HCT116 (cell line): ENCODE measurements around the gene RPL35. TPM values are rescaled to one million over a fixed set of nuclear protein-coding genes. Genes with fewer than 3 reads are reported as not detected.

ENCODE experiments used
- ATAC-seq: fragments of 200-7000 bp; cut with Tn5 transposase; 2 replicates; pipeline ENCODE4 v1.9.1; 2020; ENCODE audit warnings: mild to moderate bottlenecking, moderate library complexity
- BruUV-seq: library from RNA; stranded (reverse); fragments of 400-500 nt; replicated peaks from 2 replicates; lab custom pipeline; 2021; lab: Mats Ljungman, UMichigan
- CTCF ChIA-PET: fragments of 300-600 bp; sonication (Branson Sonifier 250); formaldehyde crosslinking; loops from one replicate; lab custom pipeline; 2021; ENCODE audit warnings: antibody characterized with exemption; lab: Charles Lee
- POLR2A ChIA-PET: fragments of 300-600, 350-600 bp; sonication (Branson Sonifier 250); formaldehyde crosslinking; loops from one replicate; lab custom pipeline; 2021; ENCODE audit warnings: antibody characterized with exemption; lab: Charles Lee
- RAD21 ChIA-PET, 2 experiments: fragments of 300-600 bp; sonication (Branson Sonifier 250); formaldehyde crosslinking; loops; one replicate each; lab custom pipeline; 2023; ENCODE audit warnings: low total read pairs in 2 of 2; ENCODE audit not compliant: uncharacterized antibody in 2 of 2, unreplicated experiment in 2 of 2, low non-redundant PET in 1 of 2; lab: Charles Lee
- DNase-seq: peaks from one replicate; pipeline ENCODE4 v3.0.0-alpha.2; 2010; ENCODE audit warnings: low read depth, low spot score
- H2AFZ ChIP-seq: fragments of 200-600 bp; shearing (Covaris generic), sonication (generic); 2 replicates; pipeline ENCODE4 v1.6.1; 2017; ENCODE audit warnings: low read depth, mixed run types, mixed read lengths, antibody characterized with exemption, low read length; ENCODE audit not compliant: poor library complexity, severe bottlenecking
- H3K27ac ChIP-seq: 2 replicates; pipeline ENCODE4 v1.5.1; 2012; ENCODE audit warnings: low read depth, low read length
- H3K27me3 ChIP-seq: fragments of 200-600 bp; sonication (generic); 2 replicates; pipeline ENCODE4 v1.6.1; 2016; ENCODE audit warnings: mixed run types, low read length, mixed read lengths; ENCODE audit not compliant: insufficient read depth
- H3K36me3 ChIP-seq, 2 experiments: fragments of 200-500 bp in 1 of 2; fragments of 200-600 bp in 1 of 2; sonication (Bioruptor generic) in 1 of 2; sonication (generic) in 1 of 2; 2 replicates each; pipeline versions ENCODE4 v1.5.1 to v1.6.1; 2014 to 2016; ENCODE audit warnings: low read length in 2 of 2, inconsistent platforms in 1 of 2, mixed read lengths in 1 of 2, mixed run types in 1 of 2; ENCODE audit not compliant: insufficient read depth in 2 of 2, control insufficient read depth in 1 of 2
- H3K4me1 ChIP-seq, 2 experiments: fragments of 200-600 bp in 1 of 2; sonication (generic) in 1 of 2; 2 replicates each; pipeline versions ENCODE4 v1.5.1 to v1.6.1; 2012 to 2017; ENCODE audit warnings: low read length in 2 of 2, inconsistent platforms in 1 of 2, mild to moderate bottlenecking in 1 of 2, mixed read lengths in 1 of 2, mixed run types in 1 of 2, moderate library complexity in 1 of 2; ENCODE audit not compliant: insufficient read depth in 2 of 2, control insufficient read depth in 1 of 2
- H3K4me2 ChIP-seq: fragments of 200-600 bp; sonication (generic); 2 replicates; pipeline ENCODE4 v1.6.1; 2017; ENCODE audit warnings: mixed run types, low read length, mixed read lengths
- H3K4me3 ChIP-seq, 2 experiments: fragments of 200-600 bp in 1 of 2; sonication (generic) in 1 of 2; replicated peaks in 1 of 2; 2 replicates each; pipeline ENCODE4 v1.5.1; 2011 to 2016; ENCODE audit warnings: low read length in 2 of 2, control low read depth in 1 of 2, low read depth in 1 of 2, mild to moderate bottlenecking in 1 of 2, mixed read lengths in 1 of 2, mixed run types in 1 of 2
- H3K79me2 ChIP-seq: fragments of 200-600 bp; sonication (generic); 2 replicates; pipeline ENCODE4 v1.6.1; 2017; ENCODE audit warnings: mild to moderate bottlenecking, mixed run types, low read length, moderate library complexity, mixed read lengths; ENCODE audit not compliant: insufficient read depth
- H3K9ac ChIP-seq: fragments of 200-600 bp; sonication (generic); 2 replicates; pipeline ENCODE4 v1.6.1; 2016; ENCODE audit warnings: low read length, mixed read lengths
- H3K9me2 ChIP-seq: fragments of 200-600 bp; sonication (generic), shearing (Covaris generic); 2 replicates; pipeline ENCODE4 v1.6.1; 2017; ENCODE audit warnings: mixed run types, mild to moderate bottlenecking, moderate library complexity; ENCODE audit not compliant: insufficient read depth
- H3K9me3 ChIP-seq, 2 experiments: fragments of 200-500 bp in 1 of 2; fragments of 200-600 bp in 1 of 2; sonication (Bioruptor generic) in 1 of 2; sonication (generic) in 1 of 2; 2 replicates each; pipeline ENCODE4 v1.6.1; 2014 to 2017; ENCODE audit warnings: low read length in 2 of 2, mixed read lengths in 2 of 2, inconsistent platforms in 1 of 2, low read depth in 1 of 2, mild to moderate bottlenecking in 1 of 2, mixed run types in 1 of 2, moderate library complexity in 1 of 2; ENCODE audit not compliant: control insufficient read depth in 1 of 2, insufficient read depth in 1 of 2
- H4K20me1 ChIP-seq: fragments of 200-600 bp; sonication (generic), shearing (Covaris generic); 2 replicates; pipeline ENCODE4 v1.6.1; 2017; ENCODE audit warnings: mixed run types, mild to moderate bottlenecking, moderate library complexity; ENCODE audit not compliant: insufficient read depth
- CBX3 ChIP-seq: IDR thresholded peaks from 2 replicates; pipeline ENCODE4 v1.6.1; 2012; ENCODE audit warnings: low read depth
- ELF1 ChIP-seq: IDR thresholded peaks from 2 replicates; pipeline ENCODE4 v1.6.1; 2012; ENCODE audit warnings: low read depth, borderline replicate concordance
- EZH2 ChIP-seq: fragments of 200-600 bp; sonication (generic); IDR thresholded peaks from 2 replicates; pipeline ENCODE4 v1.6.1; 2017; ENCODE audit warnings: antibody characterized with exemption, mixed run types
- SIN3A ChIP-seq: IDR thresholded peaks from 2 replicates; pipeline ENCODE4 v1.6.1; 2012; ENCODE audit warnings: low read depth
- TCF7L2 ChIP-seq: IDR thresholded peaks from 2 replicates; pipeline ENCODE4 v1.7.0; 2011; ENCODE audit warnings: borderline replicate concordance, inconsistent platforms; ENCODE audit not compliant: insufficient read depth, insufficient read length; ENCODE audit errors: extremely low read depth
- intact Hi-C: fragments of 100-400 bp; cut with micrococcal nuclease; formaldehyde crosslinking; loops from 2 replicates; pipeline ENCODE4 v1.10.0; 2022
- total RNA-seq: library from RNA; stranded (reverse); gene quantifications from one replicate; pipeline ENCODE4 v1.2.1, GENCODE V29; 2021; ENCODE audit not compliant: unreplicated experiment

RPL35 gene
- total RNA-seq, 1 experiment from 2014 or later: 1,754 TPM

- H3K9me2 ChIP-seq: no peaks in the 10 kb centered on the region
- ChIA-PET RAD21 (no interaction called here), POLR2A (interaction anchor here (0.7 kb wide), 1 partner anchor 12 kb away, joined by 3 read pairs; no protein-coding TSS in a partner anchor), CTCF (no interaction called here)
- ATAC-seq (no peak), DNase-seq (no peak)
- no peak overlapping the region for H2AFZ ChIP-seq
- H4K20me1 ChIP-seq: peaks cover 29% of the 10 kb centered on the region
- peaks cover 61% of the 10 kb centered on the region for H3K79me2 ChIP-seq
- no peak for TF ChIP-seq CBX3
- TF ChIP-seq ELF1: no peak
- TF ChIP-seq EZH2: no peak
- no peak for TF ChIP-seq TCF7L2
- H3K9ac ChIP-seq: no peak overlapping the region
- H3K36me3 ChIP-seq: peaks cover 25 to 60% of the 10 kb centered on the region in 2 experiments; a peak in 3 of 4 replicates
- H3K27me3 ChIP-seq: no peaks in the 10 kb centered on the region
- H3K9me3 ChIP-seq: no peaks in the 10 kb centered on the region
- no peak overlapping the region for H3K27ac ChIP-seq
- no peak overlapping the region for H3K4me3 ChIP-seq
- intact Hi-C loops: no loop called here
- H3K4me1 ChIP-seq: peaks cover 11 to 29% of the 10 kb centered on the region in 2 experiments
- no TSS peak for BruUV-seq
- H3K4me2 ChIP-seq: no peak overlapping the region
Observed at GRCh38 chr9:124875501-124875900, 13.7 kb upstream of the RPL35 start.

GRCh38 chr9:124873664-124874063, 11.9 kb upstream of the RPL35 start:
- Histone ChIP-seq H3K9me3 (no peaks in the 10 kb centered on the region), H3K9me2 (no peaks in the 10 kb centered on the region), H3K4me2 (no peak overlapping the region), H3K4me3 (no peak overlapping the region), H3K79me2 (peaks cover 78% of the 10 kb centered on the region), H3K36me3 (peaks cover 25 to 60% of the 10 kb centered on the region in 2 experiments; a peak in 3 of 4 replicates), H4K20me1 (peaks cover 29% of the 10 kb centered on the region), H3K9ac (no peak overlapping the region), H2AFZ (no peak overlapping the region), H3K27me3 (no peaks in the 10 kb centered on the region), H3K4me1 (peaks cover 12 to 35% of the 10 kb centered on the region in 2 experiments), H3K27ac (no peak overlapping the region)
- no TSS peak for BruUV-seq
- TF ChIP-seq SIN3A: no peak
- ATAC-seq: no peak
- POLR2A ChIA-PET: no interaction called here
- CTCF ChIA-PET: no interaction called here
- RAD21 ChIA-PET: no interaction called here
- no peak for DNase-seq
- intact Hi-C loops: no loop called here
